Stimulated activated CD4-positive, alpha-beta T cell treated with anti-CD3 and anti-CD28 coated beads, Interleukin-12 subunit alpha, Interleukin-12 subunit beta, amount 100 ng/mL, for 4 hours (primary cell): ENCODE data around the gene SLC22A23.

ENCODE experiments used
- DNase-seq: peaks from one replicate; pipeline ENCODE4 v3.0.0-alpha.2; 2020

Gene SLC22A23

GRCh38 chr6:3314621-3315467 is 142.0 kb downstream of the SLC22A23 start:
- DNase-seq: no peak

- DNase-seq: no peak
These were observed 142.7 kb downstream of the SLC22A23 start for GRCh38 chr6:3314176-3314575.

- DNase-seq: no peak
These were observed 144.1 kb downstream of the SLC22A23 start for GRCh38 chr6:3312604-3313231.

- no peak for DNase-seq
These were observed 145.0 kb downstream of the SLC22A23 start for GRCh38 chr6:3311826-3312225.

GRCh38 chr6:3310703-3311102 is 146.1 kb downstream of the SLC22A23 start:
- DNase-seq: no peak

GRCh38 chr6:3310051-3310448 is 146.8 kb downstream of the SLC22A23 start:
- DNase-seq: no peak

GRCh38 chr6:3309391-3310050 is 147.3 kb downstream of the SLC22A23 start:
- no peak for DNase-seq

GRCh38 chr6:3308106-3308505 is 148.7 kb downstream of the SLC22A23 start:
- no peak for DNase-seq

- DNase-seq: no peak
These were observed 149.4 kb downstream of the SLC22A23 start for GRCh38 chr6:3307436-3307835.

GRCh38 chr6:3306848-3307247 is 150.0 kb downstream of the SLC22A23 start:
- DNase-seq: no peak

- DNase-seq: no peak
These were observed 151.0 kb downstream of the SLC22A23 start for GRCh38 chr6:3305831-3306230.

- DNase-seq: no peak
These were observed 151.7 kb downstream of the SLC22A23 start for GRCh38 chr6:3305216-3305565.

- DNase-seq: no peak
These were observed 152.2 kb downstream of the SLC22A23 start for GRCh38 chr6:3304500-3305215.

GRCh38 chr6:3303795-3304411 is 152.9 kb downstream of the SLC22A23 start:
- DNase-seq: no peak

GRCh38 chr6:3301506-3301905 is 155.3 kb downstream of the SLC22A23 start:
- no peak for DNase-seq

- no peak for DNase-seq
These were observed 157.6 kb downstream of the SLC22A23 start for GRCh38 chr6:3299221-3299620.

GRCh38 chr6:3297909-3298308 is 158.9 kb downstream of the SLC22A23 start:
- no peak for DNase-seq

GRCh38 chr6:3297006-3297405 is 159.8 kb downstream of the SLC22A23 start:
- DNase-seq: no peak

- no peak for DNase-seq
These were observed 160.3 kb downstream of the SLC22A23 start for GRCh38 chr6:3296537-3296936.

GRCh38 chr6:3296078-3296477 is 160.8 kb downstream of the SLC22A23 start:
- DNase-seq: no peak

- DNase-seq: no peak
These were observed 161.7 kb downstream of the SLC22A23 start for GRCh38 chr6:3294921-3295871.

- no peak for DNase-seq
These were observed 162.5 kb downstream of the SLC22A23 start for GRCh38 chr6:3294396-3294795.
